ENCODE data around the gene DNASE1. TPM values are rescaled to one million over a fixed set of nuclear protein-coding genes. Genes with fewer than 3 reads are reported as not detected.

DNASE1 gene
- total and polyA plus RNA-seq, 9 of the 15 experiments (the other 6 are each of a cell fraction or from before 2014, with no cell fraction given), result 0.53 to 10.1 (median 5.9) TPM

DNA sequence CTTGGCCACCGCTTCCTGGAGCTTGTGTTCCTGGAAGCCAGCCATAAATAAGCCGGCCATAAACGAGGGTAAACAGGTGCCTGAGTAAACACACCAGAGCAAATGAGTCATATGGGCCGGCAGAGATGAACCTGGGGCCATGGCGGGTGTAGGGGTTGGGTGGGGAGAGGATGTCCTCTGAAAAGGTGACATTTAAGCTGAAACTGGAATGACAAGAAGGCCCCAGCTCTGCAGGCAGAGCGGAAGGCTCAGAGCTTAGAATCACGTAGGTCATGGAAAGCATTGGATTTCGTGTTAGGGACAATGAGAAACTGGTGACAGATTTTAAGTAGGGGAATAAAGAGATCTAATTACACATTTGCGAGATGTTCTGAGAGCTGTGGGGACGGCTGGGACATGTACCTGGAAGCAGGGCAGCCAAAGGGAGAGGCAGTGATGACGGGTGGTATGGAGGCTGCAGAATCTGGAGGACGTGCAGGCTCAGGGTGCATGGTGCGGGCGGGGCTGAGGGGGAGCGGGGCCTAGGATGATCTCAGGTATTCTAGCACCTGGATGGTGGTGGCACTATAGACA is 8.1 kb upstream of the DNASE1 start (continued):
- TF ChIP-seq, protein P1, sequence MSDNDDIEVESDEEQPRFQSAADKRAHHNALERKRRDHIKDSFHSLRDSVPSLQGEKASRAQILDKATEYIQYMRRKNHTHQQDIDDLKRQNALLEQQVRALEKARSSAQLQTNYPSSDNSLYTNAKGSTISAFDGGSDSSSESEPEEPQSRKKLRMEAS (CRISPR knock-in tag; IDR thresholded peaks at IDR 0.05), result no peak
- no peak for TF ChIP-seq KLF10 (CRISPR knock-in tag; IDR thresholded peaks at IDR 0.05)
- TF ChIP-seq EGR1 (conservative IDR thresholded peaks at IDR 0.05), result no peak
- TF ChIP-seq JUN (IDR thresholded peaks at IDR 0.05; ENCODE audit: borderline replicate concordance, low read depth, low read length), result peak; percentile 81
- TF ChIP-seq JUN (CRISPR knock-in tag; IDR thresholded peaks at IDR 0.05; ENCODE audit: borderline replicate concordance), result no peak
- peak in 1 of 2 experiments; percentile 43; a peak in 1 of 4 replicates for TF ChIP-seq TBL1XR1 (IDR thresholded peaks at IDR 0.05; ENCODE audit: low read length in 2 of 2)
- TF ChIP-seq KAT7 (CRISPR knock-in tag; IDR thresholded peaks at IDR 0.05; ENCODE audit: borderline replicate concordance), result no peak
- no peak for TF ChIP-seq XRCC4 (IDR thresholded peaks at IDR 0.05; ENCODE audit: extremely low read depth, insufficient read depth, insufficient read length)
- no peak for TF ChIP-seq TARDBP (IDR thresholded peaks at IDR 0.05)
- peak in 1 of 2 experiments; percentile 54; a peak in 1 of 4 replicates for TF ChIP-seq RCOR1 (IDR thresholded peaks at IDR 0.05; ENCODE audit: borderline replicate concordance in 1 of 2, low read depth in 2 of 2, low read length in 2 of 2)
- no peak for TF ChIP-seq NRF1 (conservative IDR thresholded peaks at IDR 0.05 in 1 of 2, IDR thresholded peaks at IDR 0.05 in 1 of 2)
- TF ChIP-seq PHF21A (IDR thresholded peaks at IDR 0.05; ENCODE audit: borderline replicate concordance, low read depth), result peak; percentile 49; the same call in 1 of the 2 replicates
- no peak for TF ChIP-seq ZNF717 (CRISPR knock-in tag; IDR thresholded peaks at IDR 0.05)
- TF ChIP-seq CC2D1A (IDR thresholded peaks at IDR 0.05), result no peak
- TF ChIP-seq ID3 (CRISPR knock-in tag; IDR thresholded peaks at IDR 0.05), result no peak
- no peak for TF ChIP-seq ID3 (tag; IDR thresholded peaks at IDR 0.05)
- no peak; the same call in 1 of the 2 replicates for TF ChIP-seq FOXP1 (CRISPR knock-in tag; IDR thresholded peaks at IDR 0.05)
- no peak for TF ChIP-seq TRIM24 (IDR thresholded peaks at IDR 0.05)
- peak in 1 of 3 experiments; percentile 64 for TF ChIP-seq YY1 (IDR thresholded peaks at IDR 0.05; ENCODE audit: borderline replicate concordance in 1 of 3, control insufficient read depth in 1 of 3, extremely low read depth in 1 of 3, insufficient read depth in 3 of 3, insufficient read length in 1 of 3, insufficient replicate concordance in 2 of 3, low read depth in 1 of 3, low read length in 2 of 3)
- TF ChIP-seq NR4A1 (CRISPR knock-in tag; IDR thresholded peaks at IDR 0.05), result no peak
- no peak for TF ChIP-seq NR4A1 (tag; IDR thresholded peaks at IDR 0.05)
- TF ChIP-seq HMGN3 (IDR thresholded peaks at IDR 0.05; ENCODE audit: borderline replicate concordance, extremely low read depth, insufficient read length, low read depth, low read length), result no peak
- TF ChIP-seq, protein P2, sequence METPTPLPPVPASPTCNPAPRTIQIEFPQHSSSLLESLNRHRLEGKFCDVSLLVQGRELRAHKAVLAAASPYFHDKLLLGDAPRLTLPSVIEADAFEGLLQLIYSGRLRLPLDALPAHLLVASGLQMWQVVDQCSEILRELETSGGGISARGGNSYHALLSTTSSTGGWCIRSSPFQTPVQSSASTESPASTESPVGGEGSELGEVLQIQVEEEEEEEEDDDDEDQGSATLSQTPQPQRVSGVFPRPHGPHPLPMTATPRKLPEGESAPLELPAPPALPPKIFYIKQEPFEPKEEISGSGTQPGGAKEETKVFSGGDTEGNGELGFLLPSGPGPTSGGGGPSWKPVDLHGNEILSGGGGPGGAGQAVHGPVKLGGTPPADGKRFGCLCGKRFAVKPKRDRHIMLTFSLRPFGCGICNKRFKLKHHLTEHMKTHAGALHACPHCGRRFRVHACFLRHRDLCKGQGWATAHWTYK (CRISPR knock-in tag; IDR thresholded peaks at IDR 0.05), result no peak
- no peak for TF ChIP-seq EWSR1 (IDR thresholded peaks at IDR 0.05; ENCODE audit: borderline replicate concordance, low read depth, partially characterized antibody)
- TF ChIP-seq ESRRB (CRISPR knock-in tag; IDR thresholded peaks at IDR 0.05; ENCODE audit: borderline replicate concordance), result no peak
- TF ChIP-seq GTF2A2 (tag; IDR thresholded peaks at IDR 0.05), result no peak
- TF ChIP-seq CBX1 (IDR thresholded peaks at IDR 0.05; ENCODE audit: low read depth), result no peak
- 0 out of 2 replicates have a peak, but pooled peaks have one; percentile 46 for TF ChIP-seq SMARCC2 (IDR thresholded peaks at IDR 0.05; ENCODE audit: low read depth)
- TF ChIP-seq ZNF384 (IDR thresholded peaks at IDR 0.05; ENCODE audit: low read depth, low read length), result no peak
- TF ChIP-seq NFRKB (IDR thresholded peaks at IDR 0.05; ENCODE audit: low read depth), result no peak
